ENCODE results near the gene TSKU. TPM values are rescaled to one million over a fixed set of nuclear protein-coding genes. Genes with fewer than 3 reads are reported as not detected.
A peak's percentile ranks its signal among the peaks of the same experiment; 100 is the strongest.

Gene TSKU
- polyA plus RNA-seq, 1 of the 3 experiments (the other 2 are of a cell fraction): 20.7 TPM

DNA sequence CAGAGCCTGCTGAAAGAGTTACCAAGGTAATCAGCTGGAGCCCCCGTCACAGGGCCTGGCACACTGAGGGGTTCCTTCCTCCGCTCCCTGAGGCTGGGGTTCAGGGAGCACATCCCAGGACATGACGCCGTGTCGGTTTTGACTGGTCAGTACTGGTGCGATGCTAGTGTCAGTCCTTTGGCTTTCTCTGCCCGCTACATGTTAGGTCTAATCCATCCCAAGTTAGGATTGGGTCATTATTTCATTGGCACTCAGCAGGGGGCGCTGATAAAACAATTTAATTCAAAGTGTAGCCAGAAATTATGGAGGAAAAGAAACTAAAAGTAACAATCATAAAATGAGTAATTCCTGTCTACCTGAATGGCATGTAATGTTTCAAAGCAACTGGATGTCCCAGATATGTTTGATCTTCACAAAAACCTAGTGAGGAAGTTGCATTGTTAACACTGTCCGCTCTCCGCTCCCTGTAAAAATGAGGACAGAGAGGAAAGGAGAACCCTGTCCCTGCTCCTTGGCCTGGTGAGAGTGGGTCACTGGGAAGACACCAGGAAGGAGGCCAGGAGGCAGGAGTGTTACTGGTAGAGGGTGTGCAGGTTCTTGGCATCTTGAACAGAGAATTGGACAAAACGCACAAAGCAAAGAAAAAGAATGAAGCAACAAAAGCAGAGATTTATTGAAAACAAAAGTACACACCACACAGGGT is 27.1 kb downstream of the TSKU start:
- DNase-seq: no peak
- ChIA-PET CTCF (interaction anchor here (0.7 to 15.9 kb wide), 21 partner anchors 9 to 281 kb away, joined by 3 to 216 read pairs (median 5); no protein-coding TSS in a partner anchor), POLR2A (no interaction called here)
- Histone ChIP-seq H3K27me3 (ENCODE audit: insufficient read depth) (no peaks in the 10 kb centered on the region), H3K4me1 (ENCODE audit: control insufficient read depth in 1 of 2, insufficient read depth in 2 of 2, low read depth in 1 of 2, low read length in 1 of 2) (peaks cover 0 to 9% of the 10 kb centered on the region in 2 experiments; a peak in 1 of 4 replicates), H3K36me3 (replicated peaks in 1 of 2; ENCODE audit: control insufficient read depth in 1 of 2, insufficient read depth in 2 of 2, low read length in 1 of 2) (no peaks in the 10 kb centered on the region), H2AFZ (ENCODE audit: low read depth) (peak overlapping the region; percentile 21; the same call in 1 of the 2 replicates), H3K79me2 (ENCODE audit: insufficient read depth) (no peaks in the 10 kb centered on the region), H3K4me2 (no peak overlapping the region), H4K20me1 (ENCODE audit: insufficient read depth) (no peaks in the 10 kb centered on the region), H3K4me3 (ENCODE audit: low read depth in 2 of 2, low read length in 1 of 2) (no peak overlapping the region), H3K9me2 (no peaks in the 10 kb centered on the region), H3F3A (replicated peaks; ENCODE audit: insufficient read depth) (no peaks in the 10 kb centered on the region), H3K9ac (no peak overlapping the region), H3K9me3 (peaks cover 13% of the 10 kb centered on the region; the same call in 1 of the 2 replicates), H3K27ac (ENCODE audit: low read depth in 2 of 2, low read length in 1 of 2) (no peak overlapping the region)
- peak; percentile 68 for TF ChIP-seq SMC3 (IDR thresholded peaks at IDR 0.05; ENCODE audit: low read depth, low read length)
- TF ChIP-seq RCOR1 (IDR thresholded peaks at IDR 0.05; ENCODE audit: low read length): no peak
- peak; percentile 70 for TF ChIP-seq RAD21 (IDR thresholded peaks at IDR 0.05; ENCODE audit: low read length)
- no peak for TF ChIP-seq RFX5 (IDR thresholded peaks at IDR 0.05; ENCODE audit: low read length)
- TF ChIP-seq, protein P1, sequence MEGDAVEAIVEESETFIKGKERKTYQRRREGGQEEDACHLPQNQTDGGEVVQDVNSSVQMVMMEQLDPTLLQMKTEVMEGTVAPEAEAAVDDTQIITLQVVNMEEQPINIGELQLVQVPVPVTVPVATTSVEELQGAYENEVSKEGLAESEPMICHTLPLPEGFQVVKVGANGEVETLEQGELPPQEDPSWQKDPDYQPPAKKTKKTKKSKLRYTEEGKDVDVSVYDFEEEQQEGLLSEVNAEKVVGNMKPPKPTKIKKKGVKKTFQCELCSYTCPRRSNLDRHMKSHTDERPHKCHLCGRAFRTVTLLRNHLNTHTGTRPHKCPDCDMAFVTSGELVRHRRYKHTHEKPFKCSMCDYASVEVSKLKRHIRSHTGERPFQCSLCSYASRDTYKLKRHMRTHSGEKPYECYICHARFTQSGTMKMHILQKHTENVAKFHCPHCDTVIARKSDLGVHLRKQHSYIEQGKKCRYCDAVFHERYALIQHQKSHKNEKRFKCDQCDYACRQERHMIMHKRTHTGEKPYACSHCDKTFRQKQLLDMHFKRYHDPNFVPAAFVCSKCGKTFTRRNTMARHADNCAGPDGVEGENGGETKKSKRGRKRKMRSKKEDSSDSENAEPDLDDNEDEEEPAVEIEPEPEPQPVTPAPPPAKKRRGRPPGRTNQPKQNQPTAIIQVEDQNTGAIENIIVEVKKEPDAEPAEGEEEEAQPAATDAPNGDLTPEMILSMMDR (IDR thresholded peaks at IDR 0.05): peak; percentile 69
- WGBS (ENCODE audit: low lambda C conversion rate): 67% methylated on average over 10 of the region's 11 CpGs

DNA sequence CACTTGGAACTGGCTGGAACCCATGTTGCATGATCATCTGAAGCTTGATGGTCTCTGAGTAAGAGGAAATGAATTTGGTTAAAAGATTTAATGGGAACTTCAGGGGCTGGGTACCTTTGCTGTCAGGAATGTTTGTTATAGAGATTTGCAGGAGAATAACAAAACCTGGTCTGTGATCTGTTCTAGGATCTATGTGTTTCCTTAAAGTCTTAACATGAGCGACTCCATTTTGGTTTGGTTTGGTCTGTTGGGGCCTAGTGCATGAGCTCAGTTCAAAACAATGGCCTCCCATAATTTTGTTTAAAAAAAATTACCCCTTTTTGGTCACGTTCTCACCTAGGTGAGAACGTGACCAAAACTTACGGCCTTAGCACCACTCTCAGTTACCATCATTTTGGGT is 28.1 kb downstream of the TSKU start:
- no peak overlapping the region for H3K27ac ChIP-seq (ENCODE audit: low read depth in 2 of 2, low read length in 1 of 2)
- H3K36me3 ChIP-seq (replicated peaks in 1 of 2; ENCODE audit: control insufficient read depth in 1 of 2, insufficient read depth in 2 of 2, low read length in 1 of 2): no peaks in the 10 kb centered on the region
- H2AFZ ChIP-seq (ENCODE audit: low read depth): no peak overlapping the region
- H3K27me3 ChIP-seq (ENCODE audit: insufficient read depth): no peaks in the 10 kb centered on the region
- peaks cover 0 to 9% of the 10 kb centered on the region in 2 experiments; a peak in 1 of 4 replicates for H3K4me1 ChIP-seq (ENCODE audit: control insufficient read depth in 1 of 2, insufficient read depth in 2 of 2, low read depth in 1 of 2, low read length in 1 of 2)
- no peak for DNase-seq
- H3K9me2 ChIP-seq: no peaks in the 10 kb centered on the region
- no peaks in the 10 kb centered on the region for H3K79me2 ChIP-seq (ENCODE audit: insufficient read depth)
- no peaks in the 10 kb centered on the region for H3F3A ChIP-seq (replicated peaks; ENCODE audit: insufficient read depth)
- no peak for TF ChIP-seq TCF12 (IDR thresholded peaks at IDR 0.05)
- no peak for TF ChIP-seq EP300 (IDR thresholded peaks at IDR 0.05; ENCODE audit: borderline replicate concordance in 1 of 2, low read depth in 1 of 2, low read length in 1 of 2)
- TF ChIP-seq FOSL2 (IDR thresholded peaks at IDR 0.05; ENCODE audit: borderline replicate concordance, low read depth): no peak
- TF ChIP-seq, protein P2, sequence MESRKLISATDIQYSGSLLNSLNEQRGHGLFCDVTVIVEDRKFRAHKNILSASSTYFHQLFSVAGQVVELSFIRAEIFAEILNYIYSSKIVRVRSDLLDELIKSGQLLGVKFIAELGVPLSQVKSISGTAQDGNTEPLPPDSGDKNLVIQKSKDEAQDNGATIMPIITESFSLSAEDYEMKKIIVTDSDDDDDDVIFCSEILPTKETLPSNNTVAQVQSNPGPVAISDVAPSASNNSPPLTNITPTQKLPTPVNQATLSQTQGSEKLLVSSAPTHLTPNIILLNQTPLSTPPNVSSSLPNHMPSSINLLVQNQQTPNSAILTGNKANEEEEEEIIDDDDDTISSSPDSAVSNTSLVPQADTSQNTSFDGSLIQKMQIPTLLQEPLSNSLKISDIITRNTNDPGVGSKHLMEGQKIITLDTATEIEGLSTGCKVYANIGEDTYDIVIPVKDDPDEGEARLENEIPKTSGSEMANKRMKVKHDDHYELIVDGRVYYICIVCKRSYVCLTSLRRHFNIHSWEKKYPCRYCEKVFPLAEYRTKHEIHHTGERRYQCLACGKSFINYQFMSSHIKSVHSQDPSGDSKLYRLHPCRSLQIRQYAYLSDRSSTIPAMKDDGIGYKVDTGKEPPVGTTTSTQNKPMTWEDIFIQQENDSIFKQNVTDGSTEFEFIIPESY (IDR thresholded peaks at IDR 0.05; ENCODE audit: borderline replicate concordance, low read depth): no peak
- TF ChIP-seq SMC3 (IDR thresholded peaks at IDR 0.05; ENCODE audit: low read depth, low read length): no peak
- TF ChIP-seq RFX5 (IDR thresholded peaks at IDR 0.05; ENCODE audit: low read length): no peak
- no peak for TF ChIP-seq NRF1 (IDR thresholded peaks at IDR 0.05; ENCODE audit: low read depth, low read length)
- TF ChIP-seq, protein P3, sequence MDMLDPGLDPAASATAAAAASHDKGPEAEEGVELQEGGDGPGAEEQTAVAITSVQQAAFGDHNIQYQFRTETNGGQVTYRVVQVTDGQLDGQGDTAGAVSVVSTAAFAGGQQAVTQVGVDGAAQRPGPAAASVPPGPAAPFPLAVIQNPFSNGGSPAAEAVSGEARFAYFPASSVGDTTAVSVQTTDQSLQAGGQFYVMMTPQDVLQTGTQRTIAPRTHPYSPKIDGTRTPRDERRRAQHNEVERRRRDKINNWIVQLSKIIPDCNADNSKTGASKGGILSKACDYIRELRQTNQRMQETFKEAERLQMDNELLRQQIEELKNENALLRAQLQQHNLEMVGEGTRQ (IDR thresholded peaks at IDR 0.05; ENCODE audit: borderline replicate concordance, low read depth, low read length): no peak
- TF ChIP-seq, protein P4, sequence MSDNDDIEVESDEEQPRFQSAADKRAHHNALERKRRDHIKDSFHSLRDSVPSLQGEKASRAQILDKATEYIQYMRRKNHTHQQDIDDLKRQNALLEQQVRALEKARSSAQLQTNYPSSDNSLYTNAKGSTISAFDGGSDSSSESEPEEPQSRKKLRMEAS (IDR thresholded peaks at IDR 0.05; ENCODE audit: low read depth): no peak
- TF ChIP-seq RAD21 (IDR thresholded peaks at IDR 0.05; ENCODE audit: low read length): no peak
- no peak for TF ChIP-seq TAF1 (IDR thresholded peaks at IDR 0.05; ENCODE audit: borderline replicate concordance, low read depth, low read length)
- ChIA-PET CTCF (interaction anchor here (0.7 to 15.9 kb wide), 7 partner anchors 58 to 234 kb away, joined by 3 to 216 read pairs (median 3); no protein-coding TSS in a partner anchor), POLR2A (no interaction called here)
- H4K20me1 ChIP-seq (ENCODE audit: insufficient read depth): no peaks in the 10 kb centered on the region
- H3K4me3 ChIP-seq (ENCODE audit: low read depth in 2 of 2, low read length in 1 of 2): no peak overlapping the region
- no peak overlapping the region for H3K4me2 ChIP-seq
- no peak overlapping the region for H3K9ac ChIP-seq
- peaks cover 14% of the 10 kb centered on the region; the same call in 1 of the 2 replicates for H3K9me3 ChIP-seq
- WGBS (ENCODE audit: low lambda C conversion rate): 62% methylated on average over 4 of the region's 4 CpGs

All from SK-N-SH (cell line).